ENCODE data around the gene SNPH.

The SNPH gene

DNA sequence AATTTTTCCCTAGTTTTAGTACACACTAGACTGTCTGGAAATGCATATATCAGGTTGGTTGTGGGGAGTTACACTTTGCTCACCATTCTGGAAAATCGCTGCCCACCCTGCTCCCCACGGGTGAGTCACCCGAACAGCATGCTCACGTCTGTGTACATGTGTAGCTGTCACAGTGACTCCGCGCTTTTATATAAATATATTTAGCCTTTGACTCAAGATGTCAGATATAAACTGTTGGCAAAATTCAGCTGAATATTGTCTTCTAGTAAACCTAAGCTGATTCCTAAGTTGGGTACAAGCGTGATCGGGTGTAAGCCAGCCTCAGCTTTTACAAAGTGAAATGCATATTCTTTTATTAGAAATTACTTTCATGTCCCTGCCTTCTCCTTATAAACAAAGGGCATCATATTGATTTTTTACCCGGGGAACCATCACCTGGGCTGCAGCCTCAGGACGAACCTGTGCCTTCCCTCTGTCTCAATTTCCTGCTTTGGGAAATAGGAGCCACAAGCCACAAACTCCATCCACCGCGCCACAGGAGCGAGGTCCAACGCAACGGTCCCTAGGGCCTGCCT, 58.6 kb downstream of the SNPH start:
- DNase-seq (ENCODE audit: low spot score), result no peak

DNA sequence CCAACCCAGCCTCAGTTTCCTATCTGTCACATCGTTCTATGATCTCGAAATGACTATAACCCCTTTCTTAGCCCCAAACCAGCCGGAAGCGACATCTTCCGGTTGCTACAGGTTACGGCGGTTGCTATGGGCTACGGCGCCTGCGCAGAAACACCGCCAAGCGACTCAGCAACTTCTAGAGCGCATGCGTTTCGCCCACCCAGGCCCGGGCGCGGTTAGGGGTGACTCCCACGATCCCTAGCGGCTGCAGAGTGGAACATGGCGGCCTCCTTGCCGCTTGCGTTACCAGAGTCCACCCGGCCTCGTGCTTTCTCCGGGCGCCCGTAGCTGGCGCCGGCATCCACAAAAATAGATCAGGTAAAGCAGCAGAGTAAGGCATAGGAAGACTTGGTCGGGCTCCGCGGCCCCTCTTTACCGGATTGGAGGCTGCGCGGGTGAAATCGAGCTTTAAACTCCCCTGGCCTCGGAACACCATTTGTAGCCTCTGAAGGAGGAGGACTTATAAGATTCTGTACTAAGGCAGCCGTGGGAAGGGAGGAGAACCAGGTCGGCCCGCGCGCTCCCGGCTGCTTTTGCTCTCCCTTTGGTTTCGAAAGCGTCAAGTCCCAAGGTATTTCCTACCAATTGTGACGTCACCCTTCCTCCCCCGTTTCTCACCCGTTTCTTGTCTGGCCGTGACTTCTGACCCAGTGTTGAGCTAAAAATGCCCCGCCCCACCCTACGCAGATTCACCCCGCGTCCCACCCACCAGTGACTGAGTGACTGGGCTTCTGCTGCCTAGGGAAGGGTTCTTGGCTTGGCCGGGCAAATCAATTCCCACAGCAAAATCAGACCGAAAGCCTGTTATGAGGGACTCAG, 59.3 kb downstream of the SNPH start:
- DNase-seq (ENCODE audit: low spot score), result peak; percentile 97

DNA sequence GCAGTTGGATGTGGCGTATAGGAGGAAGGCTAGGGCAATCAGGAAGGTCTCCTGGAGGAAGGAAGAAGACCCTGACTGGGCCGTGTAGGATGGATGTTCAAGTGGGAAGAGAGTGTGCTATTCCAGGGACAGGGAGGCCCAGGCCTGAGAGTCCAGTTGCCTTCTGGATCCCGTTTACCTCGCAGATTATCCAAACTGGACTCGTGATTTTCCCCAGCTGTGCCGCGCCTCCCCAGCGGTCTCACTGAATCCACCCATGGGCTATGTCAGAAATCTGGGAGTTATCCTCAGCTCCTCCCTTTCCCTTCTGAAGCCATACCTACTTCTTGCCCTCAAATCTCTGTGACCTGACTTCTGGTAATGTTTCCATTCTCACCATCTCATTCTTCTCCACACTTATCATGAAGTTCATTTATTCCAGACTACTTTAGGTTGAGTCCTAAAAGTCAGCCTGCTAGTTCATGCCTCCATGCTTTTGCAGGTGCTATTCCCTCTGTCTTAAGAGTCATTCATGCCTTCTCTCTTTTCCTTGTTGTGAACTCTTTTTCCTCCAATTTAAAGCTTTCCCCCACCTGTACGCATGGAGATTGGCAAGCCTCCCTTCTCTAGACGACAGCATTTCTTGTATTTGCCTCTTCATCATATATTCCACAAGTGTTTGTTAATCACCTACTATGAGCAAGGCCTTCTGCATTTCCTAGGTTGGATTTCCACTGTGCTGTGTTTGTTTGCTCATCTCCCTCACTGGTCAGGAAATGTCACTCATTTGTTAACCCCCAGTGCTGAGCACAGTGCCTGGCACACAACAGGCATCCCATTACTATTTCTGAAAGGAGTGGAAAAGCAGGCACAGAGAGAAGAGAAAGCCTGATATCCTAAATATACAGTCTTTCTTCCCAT, 60.2 kb downstream of the SNPH start:
- DNase-seq (ENCODE audit: low spot score), result no peak

DNA sequence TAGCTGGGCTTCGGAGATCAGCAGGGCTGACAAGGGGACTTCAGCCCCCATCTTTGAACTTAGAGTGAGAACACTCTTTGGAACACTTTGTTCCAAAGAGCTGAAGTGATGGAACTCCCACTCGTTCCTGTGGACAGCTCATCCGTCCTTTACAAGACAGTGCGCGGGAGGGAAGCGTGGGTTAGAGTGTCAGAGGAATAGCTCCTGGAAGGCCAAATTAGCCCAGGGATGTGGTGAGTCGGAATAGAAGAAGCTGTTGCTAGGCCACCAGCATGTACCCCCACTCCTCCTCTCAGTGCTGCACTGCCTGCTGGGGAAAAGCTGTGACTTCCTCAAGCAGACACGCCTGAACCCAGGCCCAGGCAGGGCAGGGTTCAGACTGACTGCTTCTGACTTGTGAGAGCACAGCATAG, 61.2 kb downstream of the SNPH start:
- DNase-seq (ENCODE audit: low spot score), result peak; percentile 80

DNA sequence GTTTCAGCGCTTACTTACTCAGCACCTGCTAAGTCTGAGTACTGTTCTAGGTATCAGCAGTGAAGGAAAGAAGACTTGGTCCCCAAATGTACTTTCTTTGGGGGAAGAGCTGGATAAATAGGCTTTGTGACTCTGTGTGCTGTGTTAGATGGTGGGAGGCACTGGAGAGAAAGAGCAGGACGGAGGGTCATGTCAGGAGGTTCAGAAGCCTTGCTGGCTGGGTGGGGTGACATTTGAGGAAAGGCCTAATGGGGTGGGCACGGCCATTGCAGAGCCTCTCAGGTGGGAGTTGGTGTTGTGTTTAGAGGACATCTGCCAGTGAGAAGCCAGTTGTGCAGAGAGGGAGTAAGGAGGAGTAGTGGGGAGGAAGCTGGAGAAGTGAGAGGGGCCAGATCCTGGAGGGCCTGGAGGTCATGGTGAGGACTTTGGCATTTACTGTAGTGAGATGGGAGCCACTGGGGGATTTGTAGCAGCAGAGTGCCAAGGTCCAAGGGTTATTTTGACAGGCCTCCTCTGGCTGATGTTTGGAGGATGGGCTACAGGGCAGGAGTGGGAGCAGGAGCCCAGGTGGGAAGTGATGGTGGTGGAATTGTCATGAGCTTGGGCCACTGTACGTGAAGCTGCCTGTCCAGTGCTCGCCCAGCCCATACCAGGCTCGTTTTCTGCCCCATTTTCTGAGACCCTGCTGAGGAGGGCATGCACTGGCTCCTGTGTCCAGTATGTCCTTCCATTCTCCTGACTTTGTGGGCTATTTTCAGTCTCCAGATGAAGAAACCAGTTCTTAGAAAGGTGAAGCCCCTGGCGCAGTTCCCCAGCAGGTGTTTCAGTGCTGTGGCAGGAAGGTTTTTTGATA, 62.0 kb downstream of the SNPH start:
- DNase-seq (ENCODE audit: low spot score), result no peak

DNA sequence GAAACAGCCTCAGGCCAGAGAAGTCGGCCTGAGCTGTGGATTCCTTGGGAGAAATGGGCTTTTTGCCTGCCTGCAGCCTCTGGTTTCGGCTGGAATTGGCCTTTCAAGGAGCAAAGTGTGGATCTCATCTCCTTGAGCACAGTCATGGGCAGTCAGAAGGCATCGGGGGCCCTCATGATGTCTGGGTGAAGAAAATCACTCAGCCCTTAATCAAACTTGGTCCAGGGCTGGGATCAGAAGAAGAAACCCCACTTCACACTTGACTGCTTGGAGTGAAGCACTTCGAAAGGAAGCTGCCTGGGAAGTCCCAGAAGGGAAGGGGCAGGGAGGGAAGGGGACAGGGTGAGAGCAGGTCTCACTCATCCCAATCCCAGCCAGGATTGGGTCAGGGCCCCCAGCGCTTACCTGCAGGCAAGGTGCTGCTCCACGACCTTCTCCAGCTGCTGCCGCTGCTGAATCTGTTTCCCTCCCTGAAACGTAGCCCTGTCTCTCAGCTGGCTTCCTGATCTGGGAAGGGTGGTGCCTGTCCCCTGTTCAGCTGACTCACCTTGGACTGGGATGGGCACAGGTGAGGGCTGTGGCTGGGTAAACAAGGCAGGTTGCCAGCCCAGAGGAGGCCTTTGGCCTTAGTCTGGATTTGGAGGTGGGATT, 62.7 kb downstream of the SNPH start, which contains the start of gene SDCBP2:
TSS of gene SDCBP2 (minus strand) at position 460 of the 651 bp plus-strand sequence. CDS start 8,723 bp downstream, outside the sequence.
- DNase-seq (ENCODE audit: low spot score), result peak; percentile 83

DNA sequence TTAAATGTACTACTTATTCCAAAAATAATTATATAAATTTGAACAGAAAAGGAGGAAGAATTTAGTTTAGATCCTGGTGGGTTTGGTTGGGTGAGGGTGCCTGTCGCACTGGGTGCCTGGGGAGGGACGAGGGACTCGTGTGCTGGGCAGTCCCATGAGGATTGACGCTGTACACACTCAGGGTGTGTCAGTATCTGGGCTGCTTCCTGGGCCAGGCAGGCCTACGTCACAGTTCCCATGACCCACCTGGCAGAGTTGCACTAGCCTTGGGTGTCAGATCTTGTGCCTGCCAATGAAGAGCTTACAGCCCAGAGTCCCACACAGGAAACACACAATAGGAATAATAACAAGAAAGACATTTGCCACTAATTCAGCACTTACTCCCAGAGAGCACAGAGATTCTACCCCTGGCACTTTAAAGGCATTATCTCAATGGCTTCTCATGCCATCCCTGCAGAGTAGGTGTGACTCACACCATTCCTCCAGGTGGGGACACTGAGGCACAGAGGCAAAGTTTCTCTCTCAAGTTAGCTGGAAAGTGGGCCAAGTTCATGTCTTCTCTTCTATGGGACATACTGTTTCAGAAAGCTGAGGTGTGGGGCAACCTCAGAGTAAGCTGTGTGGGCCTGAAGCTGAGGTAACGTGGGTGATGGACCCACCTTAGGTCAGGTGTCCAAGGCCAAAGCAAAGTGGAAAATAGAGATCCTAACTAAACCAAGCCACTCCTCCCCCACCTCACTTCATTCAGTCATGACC, 64.2 kb downstream of the SNPH start:
- DNase-seq (ENCODE audit: low spot score), result peak; percentile 54

DNA sequence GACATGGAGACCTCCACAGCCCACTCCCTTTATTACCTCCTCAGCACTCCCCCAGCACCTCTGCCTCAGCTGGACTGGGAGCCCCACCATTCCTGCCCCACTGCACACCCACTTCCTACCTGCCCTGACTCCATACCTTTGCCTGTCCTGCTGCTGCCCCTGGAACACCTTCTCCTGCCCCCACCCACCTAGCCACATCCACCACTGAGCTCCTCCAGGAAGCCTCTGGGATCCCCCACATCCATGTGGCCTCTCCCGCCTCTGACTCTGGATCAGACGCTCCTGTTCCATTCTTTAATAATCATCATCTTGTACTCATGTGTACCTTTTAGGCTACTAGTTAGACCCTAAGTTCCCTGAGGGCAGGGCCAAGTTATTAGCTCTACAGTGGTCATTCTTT, 65.0 kb downstream of the SNPH start:
- no peak for DNase-seq (ENCODE audit: low spot score)

DNA sequence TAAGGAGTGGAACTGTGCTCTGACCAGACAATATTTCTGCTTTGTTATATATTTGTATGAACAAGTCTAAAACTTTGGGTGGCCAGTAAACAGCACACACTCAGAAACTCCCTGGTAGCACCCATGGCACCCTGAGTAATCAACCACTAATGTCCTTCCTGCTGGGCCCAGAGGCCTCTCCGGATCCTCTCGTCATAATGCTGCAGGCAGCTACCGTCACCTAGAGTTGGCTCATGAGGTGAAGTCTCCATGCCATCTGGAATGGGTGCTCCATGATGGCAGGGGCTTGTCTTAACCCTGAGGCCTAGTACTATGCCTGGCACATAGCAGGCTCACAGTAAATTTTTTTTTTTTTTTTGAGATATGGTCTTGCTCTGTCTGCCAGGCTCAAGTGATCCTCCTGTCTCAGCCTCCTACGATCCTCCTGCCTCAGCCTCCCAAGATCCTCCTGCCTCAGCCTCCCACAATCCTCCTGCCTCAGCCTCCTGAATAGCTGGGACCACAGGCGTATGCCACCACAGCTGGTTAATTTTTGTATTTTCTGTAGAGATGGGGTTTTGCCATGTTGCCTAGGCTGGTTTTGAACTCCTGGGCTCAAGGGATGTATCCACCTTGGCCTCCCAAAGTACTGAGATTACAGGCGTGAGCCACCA, 65.8 kb downstream of the SNPH start:
- DNase-seq (ENCODE audit: low spot score), result no peak

DNA sequence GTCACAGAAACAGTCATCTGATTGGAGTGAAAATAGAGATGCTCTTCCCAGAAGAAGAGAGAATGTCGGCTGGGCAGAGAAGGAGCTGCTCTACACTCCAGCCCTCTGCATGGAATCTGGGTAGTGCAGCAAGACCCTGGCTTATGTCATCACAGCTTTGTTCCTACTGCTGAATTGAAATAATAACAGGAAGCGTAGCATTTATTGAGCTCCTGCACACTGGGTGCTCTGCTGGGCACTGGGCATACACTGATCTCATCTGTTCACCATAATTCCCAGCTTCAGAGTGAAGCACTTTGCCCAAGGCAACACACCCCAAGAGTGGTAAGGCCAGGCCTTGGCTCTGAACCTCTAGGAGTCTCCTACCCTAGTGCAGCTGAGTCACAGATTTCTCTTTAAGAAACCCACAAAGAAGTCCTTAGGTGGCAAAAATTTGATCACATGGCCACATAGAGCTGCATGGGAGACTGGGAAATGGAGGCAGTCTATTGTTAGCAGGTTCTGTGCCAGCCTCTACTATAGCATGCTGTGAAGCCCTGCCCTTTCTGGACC, 66.7 kb downstream of the SNPH start:
- DNase-seq (ENCODE audit: low spot score), result no peak

DNA sequence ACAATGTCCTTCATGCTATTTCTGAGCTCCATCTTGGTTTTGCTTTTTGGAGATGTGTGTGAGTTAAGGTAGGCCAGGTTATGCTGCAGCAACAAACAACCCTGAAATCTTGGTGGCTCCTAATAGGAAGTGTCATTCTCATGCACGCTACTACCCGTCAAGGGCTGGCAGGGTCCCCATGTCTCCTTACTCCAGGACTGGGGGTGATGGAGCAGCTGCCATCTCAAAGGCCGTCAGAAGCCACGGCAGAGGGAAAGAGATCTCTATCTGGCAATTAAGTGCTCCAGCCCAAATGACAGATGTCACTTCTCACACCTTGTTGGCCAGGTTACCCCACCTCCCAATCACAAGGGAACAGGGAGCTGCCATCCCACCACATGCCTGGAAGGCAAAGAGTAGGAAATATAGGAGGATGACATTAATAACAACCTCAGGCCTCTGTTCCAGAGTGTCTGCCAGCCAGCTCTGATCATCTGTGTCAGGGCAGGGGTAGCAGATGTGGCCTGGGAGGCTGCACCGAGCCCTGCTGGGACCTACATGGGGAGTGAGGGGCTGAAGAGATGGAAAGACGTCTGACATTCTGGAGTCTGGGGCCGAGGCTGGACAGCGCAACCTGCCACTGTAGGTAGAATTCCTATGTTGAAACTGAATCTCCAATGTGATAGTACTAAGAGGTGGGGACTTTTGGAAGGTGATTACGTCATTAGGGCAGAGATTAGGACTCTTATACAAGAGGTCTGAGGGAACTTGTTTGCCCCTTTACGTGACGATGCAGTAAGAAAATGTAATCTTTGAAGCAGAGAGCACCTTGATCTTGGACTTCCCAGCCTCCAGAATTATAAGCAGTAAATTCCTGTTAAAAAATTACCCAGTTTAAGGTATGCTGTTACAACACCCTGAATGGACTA, 67.6 kb downstream of the SNPH start:
- DNase-seq (ENCODE audit: low spot score), result no peak

DNA sequence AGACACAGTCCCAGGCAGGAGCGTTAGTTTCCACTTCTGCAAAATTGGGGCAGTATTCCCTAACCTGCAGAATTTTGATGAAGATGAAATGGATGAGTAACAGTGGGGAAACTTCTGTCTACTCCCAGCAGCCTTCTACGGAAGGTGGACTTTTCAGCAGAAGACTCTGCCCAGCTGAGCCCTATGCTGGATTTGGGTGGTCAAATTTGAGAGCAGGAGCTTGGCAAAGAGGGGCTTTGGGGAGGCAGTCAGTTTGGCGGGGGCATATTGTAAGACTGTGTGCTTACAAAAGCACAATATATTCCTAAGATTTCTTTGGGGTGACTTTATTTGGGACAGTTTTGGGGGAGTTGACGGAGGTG, 68.3 kb downstream of the SNPH start:
- no peak for DNase-seq (ENCODE audit: low spot score)

DNA sequence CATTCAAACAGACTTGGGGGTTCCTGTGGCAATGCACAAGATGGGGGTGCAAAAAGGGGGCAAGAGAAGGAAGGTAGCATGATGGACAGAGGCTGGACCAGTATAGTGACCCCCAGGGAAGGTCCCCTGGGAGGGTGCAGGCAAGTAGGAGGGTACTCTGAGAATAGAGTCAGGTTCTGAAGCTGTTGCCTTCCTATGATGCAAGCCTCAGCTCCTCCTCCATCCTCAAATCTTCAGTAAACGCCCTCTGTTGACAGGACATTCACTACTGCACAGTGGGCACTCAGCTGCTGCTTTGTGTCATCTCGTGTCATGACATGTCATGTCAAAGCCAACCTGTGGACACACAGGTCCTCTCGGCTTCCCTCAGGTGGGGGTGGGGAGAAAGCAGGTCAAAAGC, 68.7 kb downstream of the SNPH start:
- no peak for DNase-seq (ENCODE audit: low spot score)

DNA sequence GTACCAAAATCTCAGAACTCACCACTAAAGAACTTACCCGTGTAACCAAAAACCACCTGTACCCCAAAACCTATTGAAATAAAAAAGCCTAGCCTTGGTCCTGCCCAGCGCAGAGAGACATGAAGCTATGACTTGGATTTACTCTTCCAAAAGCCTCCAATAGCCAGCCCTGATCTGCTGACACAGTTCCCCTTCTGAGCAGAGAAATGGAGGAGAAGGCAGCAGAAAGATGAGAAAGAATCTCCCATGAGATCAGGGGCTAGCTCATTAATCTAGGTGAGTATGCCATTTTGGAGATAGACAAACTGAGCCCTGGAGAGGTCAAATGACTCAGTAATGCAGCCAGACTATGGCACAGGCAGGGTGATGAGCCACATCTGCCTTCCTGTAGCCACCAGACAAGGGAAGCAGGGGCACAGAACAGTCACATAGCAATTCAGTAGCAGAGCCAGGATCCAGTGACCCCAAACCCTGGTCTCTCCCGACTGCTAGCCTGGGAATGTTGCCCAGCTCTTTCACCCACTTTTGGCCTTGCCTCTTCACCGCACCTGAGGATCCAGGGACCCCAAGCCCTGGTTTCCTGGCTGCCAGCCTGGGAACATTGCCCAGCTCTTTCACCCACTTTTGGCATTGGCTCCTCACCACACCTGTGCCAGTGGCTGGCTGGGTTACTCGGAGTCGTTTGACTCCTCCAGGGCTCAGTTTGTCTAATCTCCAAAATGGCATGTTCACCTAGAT, 70.0 kb downstream of the SNPH start:
- DNase-seq (ENCODE audit: low spot score), result peak; percentile 37

DNA sequence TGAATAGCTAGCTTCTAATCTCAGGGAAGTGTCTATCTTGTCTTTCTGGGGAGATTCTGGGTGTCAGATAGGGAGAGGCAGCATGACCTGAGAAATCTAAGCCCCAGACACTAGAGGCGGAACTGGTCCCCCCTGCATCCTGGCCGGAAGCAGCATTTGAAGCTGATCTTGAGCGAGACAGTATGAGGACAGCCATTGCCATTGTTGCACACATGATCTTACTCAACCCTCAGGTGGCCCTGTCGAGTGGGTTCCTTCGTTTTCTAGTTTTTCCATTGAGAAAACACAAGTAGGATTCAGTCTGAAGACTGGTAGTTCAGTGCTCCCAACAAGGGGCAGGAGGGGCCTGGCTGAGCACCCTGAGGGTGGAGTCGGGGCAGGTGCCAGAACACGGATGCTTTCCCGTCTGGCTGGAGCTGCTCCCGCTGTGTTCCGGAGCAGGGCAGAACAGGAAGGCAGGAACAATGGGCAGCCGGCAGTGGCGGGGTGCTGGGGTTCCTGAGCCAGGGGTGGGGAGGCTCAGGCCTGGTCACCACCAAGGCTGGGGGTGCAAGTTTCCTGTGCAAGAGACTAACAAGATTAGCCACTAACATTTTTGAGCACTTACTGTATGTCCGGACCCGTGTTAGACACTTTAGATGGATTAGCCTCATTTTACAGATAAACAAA, 70.7 kb downstream of the SNPH start:
- DNase-seq (ENCODE audit: low spot score), result no peak

DNA sequence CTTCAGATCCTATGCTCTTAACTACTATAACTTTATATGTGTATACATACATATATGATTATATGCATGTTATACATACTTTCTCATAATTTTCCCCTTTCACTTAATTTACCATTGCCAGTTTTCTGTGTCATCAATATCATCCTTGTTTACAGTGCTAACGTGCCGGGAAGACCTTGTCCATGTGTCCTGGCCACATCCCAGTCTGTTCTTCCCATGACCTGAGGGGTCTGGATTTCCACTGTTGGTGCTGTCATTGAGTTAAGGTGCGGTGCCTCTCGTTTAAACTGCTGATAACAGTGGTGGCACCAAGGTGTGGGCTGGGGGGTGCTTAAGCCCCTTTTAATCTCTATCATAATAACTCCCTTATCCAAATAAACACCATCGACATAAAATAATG, 71.3 kb downstream of the SNPH start:
- DNase-seq (ENCODE audit: low spot score), result no peak

DNA sequence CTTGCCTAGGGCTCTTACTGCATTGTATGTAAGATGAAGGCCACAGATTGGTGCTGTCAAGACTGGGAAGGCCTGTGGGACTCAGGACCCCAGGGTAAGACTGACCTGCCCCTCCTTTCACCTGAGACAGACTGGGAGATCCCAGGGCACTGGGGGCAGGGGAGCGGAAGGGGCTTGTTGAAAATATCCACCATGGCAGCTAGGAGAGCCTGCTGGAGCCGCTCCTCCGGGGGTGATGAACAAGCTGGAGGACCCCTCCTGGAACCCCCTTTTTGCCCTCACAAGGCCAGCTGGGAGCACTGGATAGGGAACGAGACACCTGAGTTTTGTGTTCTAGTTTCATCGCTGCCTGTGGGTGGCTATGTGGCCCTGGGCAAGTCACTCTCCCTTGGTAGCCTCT, 72.0 kb downstream of the SNPH start:
- no peak for DNase-seq (ENCODE audit: low spot score)

Data from kidney tubule cell (primary cell).